Eye (tissue), 1 donor: ENCODE measurements around the gene SLC25A3.
"Not testable (repeated sequence)": the region's sequence is repeated elsewhere in the genome, so short reads cannot be mapped to it uniquely, and the experiment has no call there.

ENCODE experiments used
- DNase-seq: peaks from one replicate; pipeline ENCODE4 v3.0.0-alpha.2; 2015

Gene SLC25A3

DNA sequence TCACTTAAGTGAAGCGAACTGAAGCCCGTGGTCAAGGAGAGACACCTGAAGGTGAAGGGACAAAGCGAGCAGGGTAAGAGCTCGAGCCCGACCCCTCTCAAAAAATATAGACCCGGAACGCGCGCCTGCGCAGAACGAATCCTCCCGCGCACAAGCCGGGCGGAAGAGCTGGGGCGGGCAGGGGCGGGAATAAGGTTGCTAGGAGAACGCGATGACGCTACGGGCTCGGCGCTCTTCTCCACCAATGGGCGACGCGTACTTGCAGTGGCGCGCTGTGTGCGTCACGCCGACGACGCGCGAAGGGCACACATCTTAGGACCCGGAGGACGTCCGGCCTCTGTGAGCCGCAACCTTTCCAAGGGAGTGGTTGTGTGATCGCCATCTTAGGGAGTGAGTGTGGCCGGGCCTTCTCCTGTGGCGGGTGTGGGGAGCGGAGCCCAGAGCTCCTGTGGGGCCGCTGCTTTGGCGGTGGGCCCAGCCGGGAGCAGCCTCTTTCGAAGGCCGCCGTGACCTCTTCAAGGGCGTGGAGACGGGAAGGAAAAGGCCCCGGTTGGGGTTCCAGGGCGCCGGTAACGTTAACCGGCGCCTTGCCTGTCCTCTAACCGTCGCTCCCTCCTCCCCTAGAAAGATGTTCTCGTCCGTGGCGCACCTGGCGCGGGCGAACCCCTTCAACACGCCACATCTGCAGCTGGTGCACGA, at the start of gene SLC25A3:
Gene SLC25A3 (plus strand): TSS at position 336 of the 699 bp plus-strand sequence. CDS start 293 bp downstream, at position 629.
- DNase-seq = peak; percentile 99

DNA sequence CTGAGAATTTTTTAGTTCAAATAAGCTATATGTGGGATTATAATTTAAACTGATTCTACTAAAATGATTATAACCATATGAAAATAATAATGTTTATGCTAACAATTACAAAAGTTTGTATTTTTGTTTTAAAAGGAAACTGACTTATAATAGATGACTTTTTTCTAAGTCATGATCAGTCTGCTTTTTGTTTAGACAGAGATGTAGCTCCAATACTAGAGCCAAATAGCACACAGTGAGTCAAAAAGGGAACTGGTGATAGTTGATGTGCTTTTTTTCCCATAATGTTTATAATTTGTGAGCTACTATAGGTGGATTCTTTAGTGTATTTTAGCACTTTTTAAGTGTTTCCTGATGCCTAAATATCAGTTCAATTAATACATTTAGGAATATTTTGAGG, 49.8 kb upstream of the SLC25A3 start:
- no peak for DNase-seq

DNA sequence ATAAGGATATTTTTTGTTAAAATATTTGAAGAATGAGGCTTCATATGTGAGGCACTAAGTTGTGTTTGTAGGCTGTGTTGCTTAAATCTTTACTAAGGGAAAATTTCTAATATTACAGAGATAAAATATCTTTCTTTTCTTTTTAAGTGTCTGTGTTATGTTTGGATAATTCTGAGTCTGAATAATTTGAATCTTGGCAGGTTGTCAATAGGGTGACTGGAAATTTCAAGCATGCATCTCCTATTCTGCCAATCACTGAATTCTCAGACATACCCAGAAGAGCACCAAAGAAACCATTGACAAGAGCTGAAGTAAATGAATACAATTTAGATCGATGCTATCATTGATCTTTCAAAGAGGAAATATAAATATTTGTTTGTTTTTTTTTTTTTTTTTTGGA, 48.7 kb upstream of the SLC25A3 start:
- no peak for DNase-seq

DNA sequence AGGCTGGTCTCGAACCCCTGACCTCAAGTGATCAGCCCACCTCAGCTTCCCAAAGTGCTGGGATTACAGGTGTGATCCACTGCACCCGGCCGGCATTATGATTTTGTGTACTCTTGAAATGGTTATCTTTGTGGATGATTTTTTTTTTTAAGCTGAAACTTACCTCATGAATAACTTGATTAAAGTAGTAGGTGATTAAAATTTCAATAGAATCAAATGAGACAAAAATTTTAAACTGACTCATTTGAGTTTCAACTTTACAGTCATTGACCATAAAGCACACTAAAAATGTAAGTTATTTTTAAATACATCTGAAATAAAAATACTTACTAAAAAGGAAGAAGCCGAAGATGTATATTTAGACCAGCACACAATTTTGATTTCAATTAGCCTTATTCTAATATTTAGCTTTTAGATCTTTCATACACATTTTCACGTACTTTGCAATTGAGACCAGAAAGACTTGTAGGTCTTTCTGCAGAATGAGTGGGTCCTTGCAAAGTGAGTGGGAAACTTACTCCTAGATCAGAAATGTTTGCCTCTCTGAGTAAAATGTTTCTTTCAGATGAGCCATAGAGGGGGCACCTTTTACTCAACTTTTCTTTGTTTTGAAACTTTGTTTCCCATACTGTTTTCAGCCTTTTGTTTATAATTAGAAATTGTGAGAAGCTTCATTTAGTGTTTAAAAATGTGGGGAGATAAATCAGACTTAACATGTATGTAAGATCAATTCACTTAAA, 43.9 kb upstream of the SLC25A3 start:
- no peak for DNase-seq

DNA sequence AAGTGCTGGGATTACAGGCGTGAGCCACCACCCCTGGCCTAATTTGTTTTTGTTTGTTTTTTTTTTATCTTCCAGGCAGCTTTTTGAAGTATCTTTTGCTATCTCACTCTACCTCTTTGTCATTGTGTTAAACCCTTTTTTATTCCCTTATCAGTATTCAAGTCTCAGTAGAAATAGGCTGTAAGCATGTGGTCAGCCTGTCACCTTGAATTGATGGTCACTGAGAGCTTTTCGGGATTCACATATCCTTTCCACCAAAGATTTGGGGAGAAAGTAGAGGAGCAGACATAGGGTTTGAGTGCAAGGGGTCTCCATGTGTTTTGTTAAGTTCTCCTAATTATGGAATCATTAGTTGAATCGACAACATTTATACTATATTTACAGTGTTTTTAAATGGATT, 41.7 kb upstream of the SLC25A3 start:
- no peak for DNase-seq

DNA sequence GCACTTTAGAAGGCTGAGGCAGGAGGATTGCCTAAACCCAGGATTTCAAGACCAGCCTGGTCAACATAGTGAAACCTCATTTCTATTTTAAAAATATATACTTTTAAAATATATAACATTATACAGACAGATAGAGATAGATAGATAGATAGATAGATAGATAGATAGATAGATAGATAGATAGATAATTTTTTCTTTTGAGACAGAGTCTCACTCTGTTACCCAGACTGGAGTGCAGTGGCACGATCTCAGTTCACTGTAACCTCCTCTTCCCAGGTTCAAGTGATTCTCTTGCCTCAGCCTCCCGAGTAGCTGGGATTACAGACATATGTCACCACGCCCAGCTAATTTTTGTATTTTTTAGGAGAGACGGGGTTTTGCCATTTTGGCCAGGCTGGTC, 35.4 kb upstream of the SLC25A3 start:
- not testable (repeated sequence) for DNase-seq

DNA sequence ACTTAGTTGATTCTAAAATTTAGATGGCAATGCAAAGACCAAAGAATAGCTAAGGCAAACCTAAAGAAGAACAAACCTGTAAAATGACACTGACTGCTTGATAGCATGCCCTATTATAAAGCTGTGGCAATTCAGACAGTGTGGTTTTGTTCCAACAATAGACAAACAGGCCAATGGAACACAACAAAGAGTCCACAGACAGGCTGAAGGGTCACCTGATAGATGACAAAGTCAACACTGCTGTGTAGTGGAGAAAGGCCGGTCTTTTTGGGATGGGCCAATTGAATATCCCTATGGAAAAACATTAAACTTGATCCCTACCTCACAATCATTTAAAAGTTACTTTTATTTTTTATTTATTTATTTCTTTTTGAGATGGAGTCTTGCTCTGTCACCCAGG, 33.8 kb upstream of the SLC25A3 start:
- DNase-seq = no peak

DNA sequence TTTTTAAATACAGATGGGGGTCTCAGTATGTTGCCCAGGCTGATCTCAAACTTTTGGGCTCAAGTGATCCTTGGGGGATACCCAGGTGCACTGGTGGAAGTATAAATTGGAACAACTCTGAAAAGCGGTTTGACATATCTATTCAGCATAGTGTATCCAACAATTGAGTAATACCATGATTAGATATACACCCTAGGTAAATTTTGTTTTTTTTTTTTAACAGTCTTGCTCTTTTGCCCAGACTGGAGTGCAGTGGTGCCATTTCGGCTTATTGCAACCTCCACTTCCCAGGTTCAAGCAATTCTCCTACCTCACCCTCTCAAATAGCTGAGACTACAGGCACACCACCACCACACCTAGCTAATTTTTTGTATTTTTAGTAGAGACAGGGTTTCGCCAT, 31.6 kb upstream of the SLC25A3 start:
- no peak for DNase-seq

DNA sequence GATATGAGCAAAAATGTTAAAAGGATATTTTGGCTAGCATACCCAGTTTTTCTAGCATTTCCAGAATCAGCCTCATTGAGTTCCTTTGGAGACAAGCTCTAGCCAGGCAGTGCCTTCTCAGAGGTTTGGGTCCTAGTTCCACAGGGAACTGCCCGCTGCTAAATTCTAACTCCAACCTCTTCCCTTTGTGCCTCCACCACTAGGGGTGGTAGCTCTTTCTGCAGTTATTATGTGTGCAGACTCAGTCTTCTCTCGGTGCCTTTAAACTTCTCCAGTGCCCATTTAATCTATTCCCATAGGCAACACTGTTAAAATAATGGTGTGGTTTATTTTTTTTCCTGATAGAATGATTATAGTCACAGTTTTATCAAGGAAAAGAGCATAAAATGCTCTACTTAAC, 21.5 kb upstream of the SLC25A3 start:
- no peak for DNase-seq

DNA sequence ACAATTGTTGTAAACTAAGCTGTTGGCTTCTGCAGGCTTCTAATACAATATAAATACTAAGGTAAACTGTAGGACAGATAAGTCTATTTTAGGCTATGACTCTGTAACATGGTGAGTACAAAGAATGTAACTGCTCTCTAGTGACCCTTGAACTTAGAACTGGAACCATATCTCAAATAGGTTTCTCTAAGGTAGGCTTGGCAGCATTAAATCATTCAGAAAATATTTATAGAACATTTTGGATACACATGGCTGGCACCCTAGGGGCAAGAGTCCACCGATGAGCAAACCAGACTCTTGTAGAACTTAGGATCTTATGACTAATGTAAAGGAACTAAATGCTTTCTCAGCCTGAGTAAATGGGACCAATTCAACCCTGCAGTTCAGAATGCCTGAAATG, 19.4 kb upstream of the SLC25A3 start:
- DNase-seq = no peak

DNA sequence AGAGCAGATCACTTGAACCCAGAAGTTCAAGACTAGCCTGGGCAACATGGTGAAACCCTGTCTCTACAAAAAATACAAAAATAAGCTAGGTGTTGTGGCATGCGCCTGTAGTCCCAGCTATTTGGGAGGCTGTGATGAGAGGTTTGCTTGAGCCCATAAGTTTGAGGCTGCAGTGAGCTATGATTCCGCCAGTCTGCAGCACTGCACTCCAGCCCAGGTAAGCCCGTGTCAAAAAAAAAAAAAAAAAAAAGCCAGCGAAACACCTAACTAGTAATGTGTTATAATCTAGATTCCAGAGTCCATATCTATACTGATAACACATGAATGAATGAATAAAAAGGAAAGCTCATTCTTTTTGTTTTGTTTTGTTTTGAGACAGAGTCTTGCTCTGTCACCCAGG, 18.5 kb upstream of the SLC25A3 start:
- DNase-seq = no peak

DNA sequence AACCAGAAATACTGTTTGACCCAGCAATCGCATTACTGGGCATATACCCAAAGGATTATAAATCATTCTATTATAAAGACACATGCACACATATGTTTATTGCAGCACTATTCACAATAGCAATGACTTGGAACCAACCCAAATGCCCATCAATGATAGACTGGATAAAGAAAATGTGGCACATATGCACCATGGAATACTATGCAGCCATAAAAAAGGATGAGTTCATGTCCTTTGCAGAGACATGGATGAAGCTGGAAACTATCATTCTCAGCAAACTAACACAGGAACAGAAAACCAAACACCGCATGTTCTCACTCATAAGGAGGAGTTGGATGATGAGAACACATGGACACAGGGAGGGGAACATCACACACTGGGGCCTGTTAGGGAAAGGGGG, 16.7 kb upstream of the SLC25A3 start:
- DNase-seq = not testable (repeated sequence)

DNA sequence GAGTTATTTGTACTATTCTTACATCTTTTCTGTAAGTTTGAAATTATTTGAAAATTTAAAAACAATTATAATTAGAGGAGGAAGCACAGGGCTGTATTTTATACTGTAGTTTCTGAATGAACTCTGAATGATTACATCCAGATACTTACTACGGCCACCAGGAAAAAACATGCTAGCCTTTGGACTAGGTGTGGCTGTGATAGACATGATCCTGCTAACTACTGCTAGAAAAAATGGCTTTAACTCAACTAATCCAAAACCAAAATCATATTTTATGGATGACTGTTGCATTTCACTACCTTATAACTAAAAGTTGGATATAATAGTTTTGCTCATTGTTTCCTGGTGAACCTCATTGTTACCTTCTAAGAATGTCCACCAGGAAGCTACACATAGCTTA, 15.1 kb upstream of the SLC25A3 start:
- no peak for DNase-seq

DNA sequence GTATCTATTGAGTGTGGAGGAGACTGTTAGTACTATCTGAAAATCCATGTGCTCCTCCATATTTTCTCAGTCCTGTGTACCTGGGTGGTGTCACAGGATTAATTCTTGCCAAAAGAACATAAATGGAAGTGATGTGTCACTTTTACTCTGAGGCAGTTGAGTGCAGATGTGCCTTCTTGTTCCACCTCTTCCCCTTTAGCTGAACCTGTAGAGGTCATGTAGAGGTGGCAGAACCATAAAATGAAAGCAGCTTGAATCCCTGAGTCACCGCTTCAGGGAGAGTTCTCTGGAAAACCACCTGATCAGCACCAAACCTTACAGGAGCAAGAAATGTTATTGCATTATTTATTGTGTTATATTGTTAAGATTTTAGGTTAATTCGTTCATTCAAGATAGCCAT, 14.7 kb upstream of the SLC25A3 start:
- no peak for DNase-seq

DNA sequence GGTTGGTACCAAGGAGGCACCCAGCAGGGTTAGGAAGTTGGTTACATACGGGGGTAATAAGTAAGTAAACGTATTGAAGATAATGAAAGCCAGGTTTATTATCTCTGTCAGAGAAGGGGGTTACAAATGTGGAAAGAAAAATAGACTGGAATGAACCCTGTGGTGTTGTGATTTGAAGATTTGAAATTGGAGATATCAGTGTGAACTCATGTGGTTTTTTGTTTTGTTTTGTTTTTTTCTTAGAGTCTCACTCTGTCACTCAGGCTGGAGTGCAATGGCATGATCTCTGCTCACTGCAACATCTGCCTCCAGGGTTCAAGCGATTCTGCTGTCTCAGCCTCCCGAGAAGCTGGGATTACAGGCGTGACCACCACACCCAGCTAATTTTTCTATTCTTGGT, 14.1 kb upstream of the SLC25A3 start:
- no peak for DNase-seq

DNA sequence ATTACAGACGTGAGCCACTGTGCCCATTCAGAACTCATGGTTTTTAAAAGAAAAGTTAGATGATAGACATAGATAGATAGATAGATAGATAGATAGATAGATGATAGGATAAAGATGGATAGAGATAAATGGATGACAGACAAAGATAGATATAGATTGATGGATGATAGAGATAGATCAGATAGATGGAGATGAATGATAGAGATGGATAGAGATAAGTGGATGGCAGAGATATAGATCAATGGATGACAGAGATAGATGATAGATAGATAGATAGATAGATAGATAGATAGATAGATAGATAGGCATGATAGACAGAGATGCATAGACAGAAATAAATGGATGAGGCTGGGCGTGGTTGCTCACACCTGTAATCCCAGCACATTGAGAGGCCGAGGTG, 13.7 kb upstream of the SLC25A3 start:
- DNase-seq = no peak

DNA sequence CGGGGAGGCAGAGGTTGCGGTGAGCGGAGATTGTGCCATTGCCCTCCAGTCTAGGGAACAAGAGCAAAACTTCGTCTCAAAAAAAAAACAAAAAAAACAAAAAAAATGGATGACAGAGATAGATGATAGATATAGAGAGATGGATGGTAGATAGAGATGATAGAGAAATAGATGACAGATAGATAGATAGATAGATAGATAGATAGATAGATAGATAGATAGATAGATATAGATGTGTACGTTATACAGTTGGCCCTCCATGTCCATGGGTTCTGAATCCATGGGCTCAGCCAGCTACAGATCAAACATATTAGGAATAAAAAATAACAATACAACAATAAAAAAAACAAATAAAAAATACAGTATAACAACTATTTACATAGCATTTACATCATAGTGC, 12.8 kb upstream of the SLC25A3 start:
- no peak for DNase-seq

DNA sequence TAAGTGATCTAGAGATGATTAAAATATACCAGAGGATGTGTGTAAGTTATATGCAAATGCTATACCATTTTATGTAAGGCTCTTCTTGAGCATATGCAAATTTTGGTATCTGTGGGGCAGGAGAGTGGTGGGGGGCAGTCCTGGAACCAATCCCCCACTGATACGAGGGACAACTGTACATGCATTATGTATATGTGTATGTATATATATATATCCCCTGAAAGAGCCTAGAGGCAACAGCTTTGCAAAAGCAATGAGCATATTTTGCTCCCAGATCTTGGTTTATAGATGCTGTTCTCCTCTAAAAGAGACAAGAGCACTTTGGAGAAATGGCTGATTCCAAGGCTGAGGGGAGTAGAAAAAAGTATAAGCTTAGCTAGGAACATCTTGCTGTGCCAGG, 12.4 kb upstream of the SLC25A3 start:
- no peak for DNase-seq

DNA sequence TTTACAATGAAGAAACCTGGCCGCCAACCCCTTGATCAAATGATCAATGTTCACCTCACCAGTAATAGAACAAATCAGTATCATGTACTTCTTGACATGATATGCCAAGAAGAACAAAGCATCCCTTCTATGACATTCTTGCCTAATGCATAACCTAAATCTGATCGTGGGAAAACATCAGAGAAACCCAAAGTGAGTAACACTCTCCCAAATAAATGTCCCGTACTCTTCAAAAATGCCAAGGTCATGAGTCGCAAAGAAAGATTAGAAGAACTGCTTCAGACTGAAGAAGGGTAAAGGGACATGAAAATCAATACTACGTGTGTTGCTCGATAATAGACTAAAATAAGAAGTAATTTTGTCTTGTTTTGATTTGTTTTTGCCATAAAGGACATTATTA, 11.4 kb upstream of the SLC25A3 start:
- no peak for DNase-seq

DNA sequence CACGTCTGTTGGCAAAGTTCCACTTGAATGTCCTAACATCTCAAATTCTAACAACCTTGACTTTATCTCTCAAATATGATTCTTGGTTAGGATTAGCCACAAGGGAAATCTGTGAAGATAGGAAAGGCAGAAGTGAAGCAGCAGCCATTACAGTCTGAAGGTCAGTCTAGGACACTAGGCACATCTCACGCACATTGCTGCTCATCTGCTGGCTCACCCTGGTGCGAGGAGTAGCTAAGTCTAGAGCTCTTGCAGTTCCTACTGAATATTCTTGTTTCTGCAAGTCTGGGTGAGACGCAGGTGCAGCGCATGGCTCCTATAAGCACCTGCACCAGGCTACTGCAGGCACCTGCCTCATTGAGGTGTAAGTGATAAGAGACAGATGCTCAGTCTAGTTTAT, 6.4 kb upstream of the SLC25A3 start:
- no peak for DNase-seq

DNA sequence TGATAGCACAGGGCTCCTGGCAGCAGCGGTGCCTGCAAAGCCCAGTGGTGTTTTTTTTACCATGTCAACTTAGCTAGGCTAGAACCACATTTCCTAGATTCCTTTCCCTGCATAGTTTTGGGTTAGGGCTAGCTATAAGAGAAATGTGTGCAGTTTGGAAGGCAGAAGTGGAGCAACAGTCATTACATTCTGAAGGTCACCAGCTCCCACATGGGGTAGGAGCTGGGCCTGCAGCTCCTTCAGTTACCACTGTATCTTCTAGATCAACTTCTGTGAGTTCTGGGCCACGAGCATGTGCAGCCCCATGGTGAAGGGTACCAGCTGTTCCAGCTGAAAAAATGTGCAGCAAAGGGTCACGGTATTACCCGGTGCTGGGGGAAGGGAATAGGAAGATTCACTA, 2.3 kb upstream of the SLC25A3 start:
- no peak for DNase-seq

DNA sequence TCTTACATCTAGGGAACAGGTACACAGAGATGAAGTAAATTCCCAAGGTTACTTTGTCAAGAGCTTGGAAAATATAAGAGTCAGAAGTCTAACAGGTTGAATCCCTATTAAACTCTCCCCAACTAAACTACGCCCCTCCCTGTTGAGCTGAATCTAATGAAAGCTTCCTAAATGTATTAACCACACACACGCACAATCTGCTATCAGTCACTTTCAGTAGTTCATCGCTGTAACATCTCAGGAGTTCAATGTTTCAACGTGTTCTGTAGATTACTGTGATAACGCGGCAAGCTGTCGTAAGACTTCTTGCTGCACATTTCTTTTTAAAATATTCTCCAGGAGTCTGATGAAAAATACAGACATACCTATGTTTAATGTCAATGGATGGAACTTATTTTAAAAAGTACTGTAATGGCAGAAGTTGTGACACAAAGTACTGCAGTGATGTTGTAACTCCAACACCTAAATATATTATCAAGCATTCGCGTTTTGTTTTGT, 612 bp upstream of the SLC25A3 start:
- DNase-seq = no peak

DNA sequence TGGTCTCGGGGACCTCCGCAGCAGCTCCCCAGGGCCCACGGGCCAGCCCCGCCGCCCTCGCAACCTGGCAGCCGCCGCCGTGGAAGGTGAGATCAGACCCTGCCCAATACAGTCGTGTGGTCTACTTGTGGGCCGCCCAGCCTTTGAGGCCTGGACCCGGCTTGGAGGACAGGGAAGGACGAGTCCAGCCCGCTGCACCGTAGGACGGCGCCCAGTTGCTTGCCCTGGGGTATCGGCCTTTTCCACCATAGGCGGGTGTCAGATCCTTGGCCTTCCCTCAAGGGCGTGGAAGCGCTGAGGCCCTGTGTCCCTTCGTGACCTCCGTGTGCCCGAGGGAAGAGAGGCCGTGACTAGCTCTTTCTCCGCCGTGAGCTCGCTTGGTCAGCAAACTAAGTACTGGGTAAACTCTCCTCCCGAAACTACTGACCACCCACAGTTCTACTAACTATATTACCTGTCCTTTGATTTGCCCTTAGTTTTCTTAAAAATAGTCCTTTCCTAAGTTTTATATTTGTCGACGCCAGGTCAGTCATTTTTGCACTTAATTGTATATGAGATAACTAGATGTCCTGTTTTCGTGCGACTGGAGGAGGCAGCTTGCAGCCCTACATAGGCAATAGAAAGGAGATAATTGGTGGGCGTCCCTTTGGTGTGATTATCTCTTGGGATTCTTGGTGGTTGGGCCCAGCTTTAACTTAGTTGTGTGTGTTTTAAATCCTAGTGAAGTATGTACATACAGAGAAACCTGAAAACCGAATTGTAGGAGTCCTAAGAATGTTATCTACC, 757 bp downstream of the SLC25A3 start:
- peak; percentile 66 for DNase-seq
